HG03066 (cell line): ENCODE measurements around the gene ANKRD34A.

Source experiments
- ATAC-seq: cut with Tn5 transposase; IDR thresholded peaks from one replicate; pipeline ENCODE4 v1.9.1; 2021; ENCODE audit warnings: low read depth; ENCODE audit not compliant: unreplicated experiment

The ANKRD34A gene

GRCh38 chr1:145916745-145917144, 47.6 kb downstream of the ANKRD34A start:
- no peak for ATAC-seq

GRCh38 chr1:145912128-145912641, 52.2 kb downstream of the ANKRD34A start:
- no peak for ATAC-seq
